ENCODE results near the gene MRPS6.

The MRPS6 gene

GRCh38 chr21:34144224-34144623 is 70.8 kb downstream of the MRPS6 start:
- TF ChIP-seq REST (IDR thresholded peaks at IDR 0.05; ENCODE audit: insufficient read depth in 1 of 2, low read depth in 2 of 2, low read length in 2 of 2) (no peak), TAF1 (IDR thresholded peaks at IDR 0.05; ENCODE audit: borderline replicate concordance, insufficient read depth, low read length) (no peak), POLR2AphosphoS5 (IDR thresholded peaks at IDR 0.05; ENCODE audit: low read depth, low read length) (no peak), FOXP2 (optimal IDR thresholded peaks at IDR 0.05; ENCODE audit: borderline replicate concordance, extremely low read depth, extremely low read length, insufficient read depth) (no peak), SIN3A (IDR thresholded peaks at IDR 0.05; ENCODE audit: borderline replicate concordance, insufficient read depth, low read length) (no peak)

- TF ChIP-seq SIN3A (IDR thresholded peaks at IDR 0.05; ENCODE audit: borderline replicate concordance, insufficient read depth, low read length) (no peak), TAF1 (IDR thresholded peaks at IDR 0.05; ENCODE audit: borderline replicate concordance, insufficient read depth, low read length) (no peak), FOXP2 (optimal IDR thresholded peaks at IDR 0.05; ENCODE audit: borderline replicate concordance, extremely low read depth, extremely low read length, insufficient read depth) (no peak), POLR2AphosphoS5 (IDR thresholded peaks at IDR 0.05; ENCODE audit: low read depth, low read length) (no peak), REST (IDR thresholded peaks at IDR 0.05; ENCODE audit: insufficient read depth in 1 of 2, low read depth in 2 of 2, low read length in 2 of 2) (no peak)
These were observed 74.5 kb downstream of the MRPS6 start for GRCh38 chr21:34147792-34148418.

GRCh38 chr21:34148419-34148804 is 75.0 kb downstream of the MRPS6 start:
- TF ChIP-seq POLR2AphosphoS5 (IDR thresholded peaks at IDR 0.05; ENCODE audit: low read depth, low read length) (no peak), REST (IDR thresholded peaks at IDR 0.05; ENCODE audit: insufficient read depth in 1 of 2, low read depth in 2 of 2, low read length in 2 of 2) (no peak), SIN3A (IDR thresholded peaks at IDR 0.05; ENCODE audit: borderline replicate concordance, insufficient read depth, low read length) (no peak), TAF1 (IDR thresholded peaks at IDR 0.05; ENCODE audit: borderline replicate concordance, insufficient read depth, low read length) (no peak), FOXP2 (optimal IDR thresholded peaks at IDR 0.05; ENCODE audit: borderline replicate concordance, extremely low read depth, extremely low read length, insufficient read depth) (no peak)

GRCh38 chr21:34148826-34149558 is 75.6 kb downstream of the MRPS6 start:
- TF ChIP-seq POLR2AphosphoS5 (IDR thresholded peaks at IDR 0.05; ENCODE audit: low read depth, low read length): no peak
- no peak for TF ChIP-seq FOXP2 (optimal IDR thresholded peaks at IDR 0.05; ENCODE audit: borderline replicate concordance, extremely low read depth, extremely low read length, insufficient read depth)
- no peak for TF ChIP-seq TAF1 (IDR thresholded peaks at IDR 0.05; ENCODE audit: borderline replicate concordance, insufficient read depth, low read length)
- TF ChIP-seq REST (IDR thresholded peaks at IDR 0.05; ENCODE audit: insufficient read depth in 1 of 2, low read depth in 2 of 2, low read length in 2 of 2): no peak
- no peak for TF ChIP-seq SIN3A (IDR thresholded peaks at IDR 0.05; ENCODE audit: borderline replicate concordance, insufficient read depth, low read length)

All from PFSK-1 (cell line).